ENCODE data around the gene GNG14. TPM values are rescaled to one million over a fixed set of nuclear protein-coding genes. Genes with fewer than 3 reads are reported as not detected.
"Not testable (repeated sequence)": the region's sequence is repeated elsewhere in the genome, so short reads cannot be mapped to it uniquely, and the experiment has no call there.

The GNG14 gene
- total and polyA plus RNA-seq, 2 donors (not counting 3 experiments of a cell fraction or from before 2014, with no cell fraction given) = not detected

GRCh38 chr19:12678039-12678438, 9.8 kb upstream of the GNG14 start:
- H3K27me3 ChIP-seq (ENCODE audit: control insufficient read depth in 2 of 2, insufficient read depth in 2 of 2, low read length in 2 of 2); H2AFZ ChIP-seq (ENCODE audit: low read depth, low read length); FAIRE-seq; H3K79me2 ChIP-seq (ENCODE audit: control insufficient read depth, insufficient read depth, low read length); H3K4me3 ChIP-seq (replicated peaks in 1 of 3; ENCODE audit: insufficient read depth in 1 of 3, low read depth in 1 of 3, low read length in 3 of 3); H3K4me1 ChIP-seq (ENCODE audit: control insufficient read depth, extremely low read depth, insufficient read depth, low read length); H3K9me3 ChIP-seq (replicated peaks; ENCODE audit: control insufficient read depth, insufficient read depth, low read length); intact Hi-C loops (cut with micrococcal nuclease); H4K20me1 ChIP-seq (replicated peaks; ENCODE audit: control insufficient read depth, extremely low read depth, insufficient read depth, low read length); DNase-seq (ENCODE audit: low read depth, low spot score); H3K9me1 ChIP-seq (replicated peaks; ENCODE audit: control insufficient read depth, extremely low read depth, insufficient read depth, low read length); dilution Hi-C loops (cut with MboI; ENCODE audit: extremely low pct_ligation_motif_present, low sequenced_read_pairs); H3K27ac ChIP-seq (ENCODE audit: insufficient read depth, low read depth, low read length); H3K9ac ChIP-seq (replicated peaks; ENCODE audit: extremely low read depth, insufficient read depth, low read length); H3K4me2 ChIP-seq (ENCODE audit: insufficient read depth, low read length); BruUV-seq (replicated peaks): not testable (repeated sequence)
- ChIA-PET POLR2A (interaction anchor here (0.6 kb wide), 1 partner anchor 120 kb away, joined by 3 read pairs; no protein-coding TSS in a partner anchor), CTCF (interaction anchor here (1.0 to 4.7 kb wide), 3 partner anchors 12 to 169 kb away, joined by 3 to 38 read pairs (median 5); partner anchors contain the start of genes MAN2B1 and WDR83)
- peaks cover 5 to 35% of the 10 kb centered on the region in 2 experiments for H3K36me3 ChIP-seq (ENCODE audit: control insufficient read depth in 2 of 2, extremely low read depth in 1 of 2, insufficient read depth in 2 of 2, low read length in 2 of 2)

- no peaks in the 10 kb centered on the region for H3K27me3 ChIP-seq (ENCODE audit: control insufficient read depth in 2 of 2, insufficient read depth in 2 of 2, low read length in 2 of 2)
- intact Hi-C loops (cut with micrococcal nuclease) = loop anchor here (2.0 kb wide), 1 partner anchor 117 kb away; no protein-coding TSS in a partner anchor
- H3K27ac ChIP-seq (ENCODE audit: insufficient read depth, low read depth, low read length) = no peak overlapping the region
- no peak overlapping the region for H2AFZ ChIP-seq (ENCODE audit: low read depth, low read length)
- no peak for FAIRE-seq
- H3K4me3 ChIP-seq (replicated peaks in 1 of 3; ENCODE audit: insufficient read depth in 1 of 3, low read depth in 1 of 3, low read length in 3 of 3) = no peak overlapping the region
- H3K79me2 ChIP-seq (ENCODE audit: control insufficient read depth, insufficient read depth, low read length) = peaks cover 9% of the 10 kb centered on the region
- no peak for DNase-seq (ENCODE audit: low read depth, low spot score)
- no peaks in the 10 kb centered on the region for H3K9me1 ChIP-seq (replicated peaks; ENCODE audit: control insufficient read depth, extremely low read depth, insufficient read depth, low read length)
- H4K20me1 ChIP-seq (replicated peaks; ENCODE audit: control insufficient read depth, extremely low read depth, insufficient read depth, low read length) = no peaks in the 10 kb centered on the region
- CTCF ChIA-PET = interaction anchor here (4.7 kb wide), 1 partner anchor 167 kb away, joined by 38 read pairs; no protein-coding TSS in a partner anchor
- no peak overlapping the region for H3K9ac ChIP-seq (replicated peaks; ENCODE audit: extremely low read depth, insufficient read depth, low read length)
- no peaks in the 10 kb centered on the region for H3K9me3 ChIP-seq (replicated peaks; ENCODE audit: control insufficient read depth, insufficient read depth, low read length)
- H3K4me1 ChIP-seq (ENCODE audit: control insufficient read depth, extremely low read depth, insufficient read depth, low read length) = no peaks in the 10 kb centered on the region
- dilution Hi-C loops (cut with MboI; ENCODE audit: extremely low pct_ligation_motif_present, low sequenced_read_pairs) = no loop called here
- no peak for TF ChIP-seq POLR2AphosphoS5 (IDR thresholded peaks at IDR 0.05; ENCODE audit: insufficient read depth, low read depth, low read length)
- no peak for TF ChIP-seq MAX (IDR thresholded peaks at IDR 0.05; ENCODE audit: insufficient read depth, insufficient read length)
- no peak for TF ChIP-seq MYC (IDR thresholded peaks at IDR 0.05; ENCODE audit: low read depth, low read length)
- no peak for TF ChIP-seq GATA2 (IDR thresholded peaks at IDR 0.05; ENCODE audit: insufficient read depth, insufficient read length, low read depth, low read length)
- no peak for TF ChIP-seq EZH2 (IDR thresholded peaks at IDR 0.05; ENCODE audit: borderline replicate concordance, low read depth, low read length, severe bottlenecking)
- TF ChIP-seq POLR2A (IDR thresholded peaks at IDR 0.05; ENCODE audit: low read depth, low read length) = no peak
- no peak for TF ChIP-seq FOS (IDR thresholded peaks at IDR 0.05; ENCODE audit: borderline replicate concordance, insufficient read depth, low read length)
- no peak for TF ChIP-seq JUN (IDR thresholded peaks at IDR 0.05; ENCODE audit: borderline replicate concordance, insufficient read depth, insufficient read length, low read depth)
- no peak for TF ChIP-seq CTCF (IDR thresholded peaks at IDR 0.05; ENCODE audit: extremely low read depth in 1 of 2, insufficient read depth in 1 of 2, low read depth in 1 of 2, low read length in 2 of 2)
- H3K36me3 ChIP-seq (ENCODE audit: control insufficient read depth in 2 of 2, extremely low read depth in 1 of 2, insufficient read depth in 2 of 2, low read length in 2 of 2) = peaks cover 3 to 27% of the 10 kb centered on the region in 2 experiments
- BruUV-seq (replicated peaks) = no TSS peak
- H3K4me2 ChIP-seq (ENCODE audit: insufficient read depth, low read length) = no peak overlapping the region
- POLR2A ChIA-PET = interaction anchor here (1.3 kb wide), 1 partner anchor 14 kb away, joined by 4 read pairs; the partner anchor contains the start of genes MAN2B1 and WDR83
Observed at GRCh38 chr19:12680034-12680433, 7.8 kb upstream of the GNG14 start.

Data from endothelial cell of umbilical vein (primary cell).